Astrocyte of the cerebellum (primary cell): ENCODE results near the gene HGS.

Source experiments
- DNase-seq: peaks from one replicate; pipeline ENCODE4 v3.0.0-alpha.2; 2011; ENCODE audit warnings: low read depth
- H3K4me3 ChIP-seq: 2 replicates; pipeline ENCODE4 v1.5.1; 2011; ENCODE audit warnings: mild to moderate bottlenecking, low read depth, low read length, moderate library complexity
- CTCF ChIP-seq: IDR thresholded peaks from 2 replicates; pipeline ENCODE4 v1.5.1; 2012; ENCODE audit warnings: low read length, low read depth, moderate library complexity, mild to moderate bottlenecking; ENCODE audit errors: missing control alignments
- in situ Hi-C: cut with HindIII; loops from 2 replicates; pipeline ENCODE4 v1.10.0; 2017; ENCODE audit warnings: low sequenced_read_pairs

The HGS gene

GRCh38 chr17:81640011-81640410 lies 43.8 kb upstream of the HGS start:
- in situ Hi-C loops = no loop called here
- no peak for DNase-seq
- H3K4me3 ChIP-seq = no peak overlapping the region
- TF ChIP-seq CTCF = no peak

- TF ChIP-seq CTCF = no peak
- in situ Hi-C loops = no loop called here
- no peak overlapping the region for H3K4me3 ChIP-seq
- no peak for DNase-seq
Observed at GRCh38 chr17:81641825-81642489, 41.9 kb upstream of the HGS start.

- no peak overlapping the region for H3K4me3 ChIP-seq
- in situ Hi-C loops = no loop called here
- no peak for TF ChIP-seq CTCF
- no peak for DNase-seq
Observed at GRCh38 chr17:81644496-81644895, 39.3 kb upstream of the HGS start.

GRCh38 chr17:81644976-81645952 lies 38.5 kb upstream of the HGS start:
- in situ Hi-C loops = no loop called here
- no peak for TF ChIP-seq CTCF
- no peak for DNase-seq
- no peak overlapping the region for H3K4me3 ChIP-seq

GRCh38 chr17:81646869-81647600 lies 36.8 kb upstream of the HGS start:
- TF ChIP-seq CTCF = no peak
- no peak overlapping the region for H3K4me3 ChIP-seq
- in situ Hi-C loops = no loop called here

GRCh38 chr17:81647640-81648012 lies 36.2 kb upstream of the HGS start:
- in situ Hi-C loops = no loop called here
- no peak for DNase-seq
- no peak overlapping the region for H3K4me3 ChIP-seq
- no peak for TF ChIP-seq CTCF

More at GRCh38 chr17:81646869-81647600, 36.8 kb upstream of the HGS start:
- DNase-seq = no peak
